ENCODE measurements around the gene MAPK7.

Gene MAPK7

GRCh38 chr17:19409066-19409465, 30.8 kb downstream of the MAPK7 start:
- no peak for TF ChIP-seq CTCF (conservative IDR thresholded peaks at IDR 0.05; ENCODE audit: low read length)
- no peak overlapping the region for H3K4me3 ChIP-seq (ENCODE audit: low read length)
- no peak for DNase-seq (ENCODE audit: low read depth)

DNA sequence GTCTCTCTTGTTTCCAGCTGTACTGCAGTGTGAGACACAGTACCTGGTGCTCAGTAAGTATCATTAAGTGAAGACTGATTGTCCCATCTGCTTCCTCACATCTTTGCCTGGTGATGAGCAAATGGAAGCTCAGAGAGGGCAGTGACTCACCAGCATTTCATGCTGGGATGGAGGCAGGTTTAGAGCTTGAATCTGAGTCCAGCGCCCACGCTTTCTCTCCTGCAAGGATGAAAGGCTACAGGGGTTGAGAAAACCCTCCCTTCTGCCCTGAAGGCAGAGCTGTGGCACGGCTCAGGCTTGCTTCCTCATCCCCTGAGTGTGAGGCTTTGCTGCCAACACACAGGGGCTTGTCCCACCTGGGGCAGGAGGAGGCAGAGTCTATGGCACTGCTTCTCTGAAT, 31.2 kb downstream of the MAPK7 start:
- no peak overlapping the region for H3K4me3 ChIP-seq (ENCODE audit: low read length)
- DNase-seq (ENCODE audit: low read depth): peak; percentile 58
- no peak for TF ChIP-seq CTCF (conservative IDR thresholded peaks at IDR 0.05; ENCODE audit: low read length)

GRCh38 chr17:19410091-19410490, 31.8 kb downstream of the MAPK7 start:
- H3K4me3 ChIP-seq (ENCODE audit: low read length): no peak overlapping the region
- TF ChIP-seq CTCF (conservative IDR thresholded peaks at IDR 0.05; ENCODE audit: low read length): no peak
- no peak for DNase-seq (ENCODE audit: low read depth)

- H3K4me3 ChIP-seq (ENCODE audit: low read length): peak within 1 kb of the TSS; percentile 50
- peak; percentile 36; the same call in 1 of the 2 replicates for TF ChIP-seq CTCF (conservative IDR thresholded peaks at IDR 0.05; ENCODE audit: low read length)
- peak; percentile 36 for DNase-seq (ENCODE audit: low read depth)
Observed at GRCh38 chr17:19410875-19411620, 32.8 kb downstream of the MAPK7 start, which contains the start of gene RNF112. Gene RNF112 (plus strand): TSS chr17:19411232. CDS start chr17:19411409, 177 bp downstream.

DNA sequence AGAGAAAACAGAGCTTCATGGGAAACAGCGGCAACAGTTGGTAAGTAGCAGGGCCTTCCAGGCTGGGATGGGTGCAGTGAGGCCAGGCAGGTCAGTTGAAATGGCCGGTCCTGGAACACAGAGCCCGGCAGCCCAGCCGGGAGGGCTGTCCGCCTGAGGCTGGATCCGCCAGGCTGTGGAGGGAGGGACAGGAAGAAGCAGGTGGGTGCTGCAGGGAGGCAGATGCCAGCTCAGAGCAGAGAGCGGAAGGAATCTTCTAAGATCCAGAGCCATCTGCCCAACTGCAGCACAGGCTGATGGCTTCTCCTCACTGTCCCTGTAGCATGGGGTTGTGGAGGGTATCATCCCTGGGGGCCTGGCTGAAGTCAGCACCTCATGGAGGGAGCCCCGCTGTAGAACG, 33.3 kb downstream of the MAPK7 start:
- DNase-seq (ENCODE audit: low read depth): no peak
- H3K4me3 ChIP-seq (ENCODE audit: low read length): peak overlapping the region; percentile 9; the same call in 1 of the 2 replicates
- TF ChIP-seq CTCF (conservative IDR thresholded peaks at IDR 0.05; ENCODE audit: low read length): no peak

- no peak for DNase-seq (ENCODE audit: low read depth)
- TF ChIP-seq CTCF (conservative IDR thresholded peaks at IDR 0.05; ENCODE audit: low read length): no peak
- no peak overlapping the region for H3K4me3 ChIP-seq (ENCODE audit: low read length)
Observed at GRCh38 chr17:19412510-19412909, 34.2 kb downstream of the MAPK7 start.

- no peak for TF ChIP-seq CTCF (conservative IDR thresholded peaks at IDR 0.05; ENCODE audit: low read length)
- no peak overlapping the region for H3K4me3 ChIP-seq (ENCODE audit: low read length)
- no peak for DNase-seq (ENCODE audit: low read depth)
Observed at GRCh38 chr17:19412984-19413383, 34.7 kb downstream of the MAPK7 start.
